Neural progenitor cell (in vitro differentiated cells): ENCODE results near the gene IP6K2. TPM values are rescaled to one million over a fixed set of nuclear protein-coding genes. Genes with fewer than 3 reads are reported as not detected.
"Not testable (repeated sequence)": the region's sequence is repeated elsewhere in the genome, so short reads cannot be mapped to it uniquely, and the experiment has no call there.

Experiments
- DNase-seq: peaks from one replicate; pipeline ENCODE4 v3.0.0-alpha.2; 2016; ENCODE audit warnings: low spot score
- H2AFZ ChIP-seq: fragments of 200-600 bp; sonication (generic); replicated peaks from 2 replicates; pipeline ENCODE4 v1.6.1; 2016; ENCODE audit warnings: antibody characterized with exemption
- H3F3A ChIP-seq: fragments of 200-600 bp; sonication (generic); 2 replicates; pipeline ENCODE4 v1.6.1; 2016; ENCODE audit warnings: antibody characterized with exemption, low read depth
- H3K27ac ChIP-seq: fragments of 200-600 bp; sonication (generic); 2 replicates; pipeline ENCODE4 v1.5.1; 2016; ENCODE audit warnings: mild to moderate bottlenecking
- H3K27me3 ChIP-seq: fragments of 200-600 bp; sonication (generic); 2 replicates; pipeline ENCODE4 v1.6.1; 2016; ENCODE audit warnings: mild to moderate bottlenecking, moderate library complexity
- H3K36me3 ChIP-seq: fragments of 200-600 bp; sonication (generic); 2 replicates; pipeline ENCODE4 v1.5.1; 2016
- H3K4me1 ChIP-seq: fragments of 200-600 bp; sonication (generic); 2 replicates; pipeline ENCODE4 v1.6.1; 2016; ENCODE audit warnings: mixed run types
- H3K4me2 ChIP-seq: fragments of 200-600 bp; sonication (generic); 2 replicates; pipeline ENCODE4 v1.6.1; 2016
- H3K4me3 ChIP-seq: fragments of 200-600 bp; sonication (generic); 2 replicates; pipeline ENCODE4 v1.5.1; 2016
- H3K79me2 ChIP-seq: fragments of 200-600 bp; sonication (generic); 2 replicates; pipeline ENCODE4 v1.6.1; 2016; ENCODE audit warnings: low read depth
- H3K9ac ChIP-seq: fragments of 200-600 bp; sonication (generic); 2 replicates; pipeline ENCODE4 v1.6.1; 2016
- H3K9me3 ChIP-seq: fragments of 200-600 bp; sonication (generic); 2 replicates; pipeline ENCODE4 v1.5.1; 2016; ENCODE audit warnings: low read depth
- H4K20me1 ChIP-seq: fragments of 200-600 bp; sonication (generic); 2 replicates; pipeline ENCODE4 v1.6.1; 2016; ENCODE audit warnings: low read depth
- H3K27ac Mint-ChIP-seq: 3 replicates; pipeline ENCODE4 v1.8.0; 2021; ENCODE audit warnings: mixed read lengths
- H3K27me3 Mint-ChIP-seq: 2 replicates; pipeline ENCODE4 v1.8.0; 2022; ENCODE audit warnings: low read depth, mild to moderate bottlenecking, inconsistent platforms, moderate library complexity, mixed read lengths; ENCODE audit not compliant: insufficient read depth
- H3K36me3 Mint-ChIP-seq: 3 replicates; pipeline ENCODE4 v1.8.0; 2021; ENCODE audit warnings: mixed read lengths
- H3K4me1 Mint-ChIP-seq: 3 replicates; pipeline ENCODE4 v1.8.0; 2021; ENCODE audit warnings: mixed read lengths
- H3K4me3 Mint-ChIP-seq: 3 replicates; pipeline ENCODE4 v1.8.0; 2021; ENCODE audit warnings: mild to moderate bottlenecking, moderate library complexity, mixed read lengths
- H3K9me3 Mint-ChIP-seq: 3 replicates; pipeline ENCODE4 v1.8.0; 2020; ENCODE audit warnings: mixed read lengths
- CTCF ChIP-seq: fragments of 200-600 bp; sonication (generic); IDR thresholded peaks from 2 replicates; pipeline ENCODE4 v1.5.1; 2017; ENCODE audit warnings: antibody characterized with exemption, mild to moderate bottlenecking
- EZH2 ChIP-seq: fragments of 200-600 bp; sonication (generic); IDR thresholded peaks from 2 replicates; pipeline ENCODE4 v1.6.1; 2017; ENCODE audit warnings: antibody characterized with exemption, mild to moderate bottlenecking, moderate library complexity
- EZH2phosphoT487 ChIP-seq: fragments of 200-600 bp; sonication (generic); IDR thresholded peaks from 2 replicates; pipeline ENCODE4 v1.6.1; 2017; ENCODE audit warnings: antibody characterized with exemption
- total RNA-seq: library from RNA; depleted of rRNA; stranded (reverse); fragments of >200 nt; gene quantifications from 2 replicates; pipeline ENCODE4 v1.2.3, GENCODE V29; 2015; ENCODE audit warnings: low replicate concordance

Gene IP6K2
- total RNA-seq, 1 donor from 2014 or later = 130 TPM

- TF ChIP-seq EZH2phosphoT487 (no peak), CTCF (no peak), EZH2 (no peak)
- H3K27ac ChIP-seq = no peak overlapping the region
- H3K36me3 ChIP-seq = no peaks in the 10 kb centered on the region
- no peaks in the 10 kb centered on the region for H3F3A ChIP-seq
- Mint-ChIP-seq H3K36me3 (peaks cover 2% of the 10 kb centered on the region), H3K4me1 (peaks cover 14% of the 10 kb centered on the region), H3K27me3 (peaks cover 7% of the 10 kb centered on the region), H3K9me3 (peaks cover 5% of the 10 kb centered on the region), H3K4me3 (no peak overlapping the region), H3K27ac (no peak overlapping the region)
- DNase-seq = no peak
- peaks cover 3% of the 10 kb centered on the region for H3K4me1 ChIP-seq
- no peak overlapping the region for H2AFZ ChIP-seq
- H3K4me3 ChIP-seq = no peak overlapping the region
- H3K27me3 ChIP-seq = no peaks in the 10 kb centered on the region
- H3K79me2 ChIP-seq = no peaks in the 10 kb centered on the region
- no peaks in the 10 kb centered on the region for H3K9me3 ChIP-seq
- no peak overlapping the region for H3K9ac ChIP-seq
- H4K20me1 ChIP-seq = no peaks in the 10 kb centered on the region
- no peak overlapping the region for H3K4me2 ChIP-seq
Observed at GRCh38 chr3:48738144-48738536, 21.1 kb upstream of the IP6K2 start.

- H3K9ac ChIP-seq, H3F3A ChIP-seq, H3K4me2 ChIP-seq, DNase-seq, H3K27ac ChIP-seq, H3K36me3 Mint-ChIP-seq, H3K4me3 ChIP-seq, H3K79me2 ChIP-seq, H3K27me3 Mint-ChIP-seq, H2AFZ ChIP-seq, H3K9me3 ChIP-seq, H3K36me3 ChIP-seq, H3K27me3 ChIP-seq, H3K4me1 ChIP-seq, H4K20me1 ChIP-seq: not testable (repeated sequence)
- peak overlapping the region; percentile 76 for H3K4me3 Mint-ChIP-seq
- H3K27ac Mint-ChIP-seq = peak overlapping the region; percentile 90
- peaks cover 14% of the 10 kb centered on the region for H3K4me1 Mint-ChIP-seq
- peaks cover 10% of the 10 kb centered on the region for H3K9me3 Mint-ChIP-seq
Observed at GRCh38 chr3:48735075-48735767, 18.2 kb upstream of the IP6K2 start.

- not testable (repeated sequence) for H2AFZ ChIP-seq, H3K36me3 Mint-ChIP-seq, H3K27me3 Mint-ChIP-seq, H3K4me3 ChIP-seq, H3K4me3 Mint-ChIP-seq, H3K27ac Mint-ChIP-seq, H3K9me3 ChIP-seq, H3K79me2 ChIP-seq, H3F3A ChIP-seq, H3K4me1 ChIP-seq, H3K36me3 ChIP-seq, H3K4me2 ChIP-seq, H3K27ac ChIP-seq, DNase-seq, H3K27me3 ChIP-seq, H4K20me1 ChIP-seq, H3K9ac ChIP-seq
- Mint-ChIP-seq H3K9me3 (peaks cover 10% of the 10 kb centered on the region), H3K4me1 (peaks cover 14% of the 10 kb centered on the region)
Observed at GRCh38 chr3:48734541-48734940, 17.5 kb upstream of the IP6K2 start.

- not testable (repeated sequence) for H3K79me2 ChIP-seq, H4K20me1 ChIP-seq, H3K4me3 Mint-ChIP-seq, H3K36me3 Mint-ChIP-seq, H3K4me1 ChIP-seq, H3K36me3 ChIP-seq, H3K27me3 ChIP-seq, H3K27ac Mint-ChIP-seq, DNase-seq, H3K4me3 ChIP-seq, H3K9me3 ChIP-seq, H3F3A ChIP-seq, H2AFZ ChIP-seq, H3K4me2 ChIP-seq, H3K27me3 Mint-ChIP-seq, H3K27ac ChIP-seq, H3K9ac ChIP-seq
- Mint-ChIP-seq H3K4me1 (peaks cover 14% of the 10 kb centered on the region), H3K9me3 (peaks cover 10% of the 10 kb centered on the region)
Observed at GRCh38 chr3:48733752-48734518, 16.9 kb upstream of the IP6K2 start.
